Breast epithelium (tissue), 3 donors: ENCODE data around the gene SRC.

Source experiments
- CTCF ChIP-seq, 3 donors: fragments of 450-650 bp; IDR thresholded peaks; one replicate each; pipeline ENCODE4 v1.5.1; 2016 to 2017; ENCODE audit warnings: antibody characterized with exemption in 3 of 3, mild to moderate bottlenecking in 3 of 3, moderate library complexity in 3 of 3
- POLR2A ChIP-seq: fragments of 450-650 bp; IDR thresholded peaks from one replicate; pipeline ENCODE4 v1.6.1; 2016; ENCODE audit warnings: antibody characterized with exemption, mild to moderate bottlenecking, moderate library complexity
- POLR2AphosphoS5 ChIP-seq, 3 donors: sonication (generic); formaldehyde crosslinking; IDR thresholded peaks; one replicate each; pipeline ENCODE4 v1.6.1; 2017; ENCODE audit warnings: antibody characterized with exemption in 3 of 3

- TF ChIP-seq CTCF (IDR thresholded peaks at IDR 0.05), result no peak
- no peak for TF ChIP-seq POLR2A
- TF ChIP-seq POLR2AphosphoS5 (IDR thresholded peaks at IDR 0.05), result no peak
Observed at GRCh38 chr20:37316775-37317170, 29.2 kb upstream of the SRC start.
